GM19455 (cell line): ENCODE measurements around the gene PLXND1.
"Not testable (repeated sequence)": the region's sequence is repeated elsewhere in the genome, so short reads cannot be mapped to it uniquely, and the experiment has no call there.

Source experiments
- ATAC-seq: cut with Tn5 transposase; IDR thresholded peaks from one replicate; pipeline ENCODE4 v1.9.1; 2021; ENCODE audit not compliant: unreplicated experiment

Gene PLXND1

GRCh38 chr3:129606636-129607390 is at the start of gene PLXND1:
Gene PLXND1 (minus strand): TSS chr3:129606676. CDS start chr3:129606639, 37 bp downstream.
- no peak for ATAC-seq

DNA sequence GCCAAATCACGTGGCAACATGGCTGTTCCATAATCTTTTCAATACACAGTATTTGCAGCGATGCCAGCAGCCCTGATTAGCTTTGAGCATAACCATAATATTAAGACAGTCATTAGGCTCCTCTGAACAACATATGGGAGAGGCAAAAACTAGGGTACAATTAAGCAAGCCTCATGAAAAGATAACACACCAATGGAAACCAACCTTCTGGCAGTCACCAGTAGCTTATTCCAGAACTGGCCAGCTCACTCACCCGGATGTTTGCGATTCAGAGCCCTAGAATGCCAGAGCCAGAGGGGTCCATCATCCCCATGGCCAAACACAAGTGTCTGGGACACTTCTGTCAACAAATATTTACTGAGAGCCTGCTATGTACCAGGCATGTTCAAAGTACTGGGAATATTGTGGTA is 48.8 kb upstream of the PLXND1 start:
- no peak for ATAC-seq

DNA sequence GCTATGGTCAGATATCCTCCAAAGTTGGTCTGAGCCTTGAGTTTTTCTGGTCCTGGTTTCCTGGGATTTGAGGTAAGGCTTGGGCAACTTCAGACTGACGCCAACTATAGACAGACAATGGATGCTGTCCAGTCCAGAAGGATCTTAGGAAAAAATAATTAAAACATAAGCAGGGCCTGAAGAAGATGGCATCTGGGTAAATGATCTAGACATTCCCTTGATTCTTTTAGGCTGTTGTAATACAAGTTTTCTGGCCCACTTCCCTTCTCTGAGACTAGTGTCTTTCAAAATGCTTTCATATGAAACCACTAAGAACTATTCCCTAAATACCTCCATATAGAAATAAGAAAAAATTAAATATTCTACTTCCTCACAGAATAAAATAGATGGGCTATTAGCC is 47.7 kb upstream of the PLXND1 start:
- ATAC-seq = no peak

DNA sequence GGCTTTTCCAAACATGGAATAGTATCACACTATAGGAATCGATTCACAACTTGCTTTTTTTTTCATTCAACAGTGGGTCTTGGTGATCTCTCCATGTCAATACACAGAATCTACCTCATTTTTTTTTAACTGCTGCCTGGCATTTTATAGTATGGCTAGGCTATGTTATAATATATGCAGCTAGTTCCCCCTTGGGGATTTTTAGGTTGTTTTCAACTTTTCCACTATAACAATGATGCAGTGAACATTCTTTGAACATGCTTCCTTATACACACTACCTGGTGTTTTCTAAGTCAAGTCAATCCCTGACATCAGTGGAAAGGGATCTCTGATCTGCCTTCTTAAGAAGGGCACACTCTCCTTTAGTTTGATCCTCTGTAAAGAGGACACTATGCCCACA is 46.5 kb upstream of the PLXND1 start:
- ATAC-seq = no peak

DNA sequence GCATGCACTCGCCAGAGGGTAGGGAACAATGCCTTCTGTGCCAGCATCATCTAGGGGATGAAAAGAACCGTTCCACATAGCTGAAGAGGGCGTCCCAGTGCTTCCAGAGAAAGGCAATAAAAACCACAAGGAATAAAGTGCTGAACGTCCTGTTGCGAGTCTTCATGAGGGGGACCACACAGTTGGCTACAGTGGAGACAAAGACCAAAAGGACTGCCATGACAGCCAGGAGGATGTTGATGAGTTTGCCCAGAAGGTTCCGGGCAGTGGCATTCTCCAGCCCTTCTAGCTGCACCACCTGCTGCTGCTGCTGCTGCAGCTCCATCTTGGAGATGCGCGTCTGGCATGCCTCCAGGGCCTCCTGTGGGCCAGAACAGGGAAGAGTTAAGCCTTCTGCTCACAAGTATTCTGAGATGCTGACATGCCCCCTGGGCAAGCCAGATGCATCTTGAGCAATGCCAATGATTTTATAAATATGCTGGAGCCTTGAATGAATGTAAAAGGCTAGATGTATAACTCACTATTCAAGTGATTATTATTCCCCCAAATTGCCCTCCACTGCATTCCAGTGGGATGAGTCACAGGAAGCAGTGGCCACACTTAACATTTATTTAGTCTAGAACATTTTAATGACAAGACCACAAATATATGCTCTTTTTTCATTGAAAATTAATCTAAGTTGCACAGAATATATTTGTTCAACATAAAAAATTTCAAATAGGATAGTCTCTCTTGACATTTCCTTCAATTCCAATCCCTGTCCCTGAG is 45.1 kb upstream of the PLXND1 start:
- ATAC-seq = no peak

- ATAC-seq = no peak
These were observed 43.9 kb upstream of the PLXND1 start for GRCh38 chr3:129650256-129650872.

DNA sequence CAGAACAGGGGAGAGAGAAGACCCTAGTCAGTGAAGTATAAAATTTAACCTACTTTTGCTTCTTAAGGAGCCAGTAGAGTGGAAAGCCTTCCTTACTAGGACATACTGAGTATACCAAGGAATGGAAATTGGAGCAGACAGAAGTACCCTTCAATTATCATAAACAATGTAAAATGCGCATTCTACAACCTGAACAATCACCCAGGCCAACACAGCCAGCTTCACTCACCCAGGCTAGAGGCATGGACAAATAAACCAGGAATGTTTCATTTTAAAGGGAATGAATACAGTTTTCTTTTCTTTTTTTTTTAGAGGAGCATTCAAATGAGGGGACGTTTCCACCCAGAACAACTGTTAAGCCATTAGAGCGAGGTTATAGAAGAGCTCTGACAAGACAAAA is 41.9 kb upstream of the PLXND1 start:
- no peak for ATAC-seq

DNA sequence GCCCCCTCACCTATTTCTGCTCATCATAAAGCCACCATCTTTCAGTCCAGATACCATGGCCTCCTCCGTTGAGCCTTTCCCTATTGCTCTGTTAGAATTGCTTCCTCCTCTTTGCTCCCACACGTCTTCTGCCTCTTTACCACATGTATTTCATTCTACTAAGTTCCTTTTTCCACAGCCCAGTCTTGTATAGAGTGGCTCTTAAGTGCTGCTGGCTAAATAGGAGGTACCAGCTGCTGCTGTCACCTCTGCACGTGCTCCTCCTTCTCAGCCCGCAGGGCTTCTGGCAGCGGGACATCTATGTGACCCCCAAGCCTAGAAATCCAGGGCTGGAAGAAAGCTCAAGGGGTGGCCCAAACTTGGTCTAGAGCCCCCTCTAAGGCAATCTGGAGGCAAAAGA is 38.8 kb upstream of the PLXND1 start:
- ATAC-seq = no peak

DNA sequence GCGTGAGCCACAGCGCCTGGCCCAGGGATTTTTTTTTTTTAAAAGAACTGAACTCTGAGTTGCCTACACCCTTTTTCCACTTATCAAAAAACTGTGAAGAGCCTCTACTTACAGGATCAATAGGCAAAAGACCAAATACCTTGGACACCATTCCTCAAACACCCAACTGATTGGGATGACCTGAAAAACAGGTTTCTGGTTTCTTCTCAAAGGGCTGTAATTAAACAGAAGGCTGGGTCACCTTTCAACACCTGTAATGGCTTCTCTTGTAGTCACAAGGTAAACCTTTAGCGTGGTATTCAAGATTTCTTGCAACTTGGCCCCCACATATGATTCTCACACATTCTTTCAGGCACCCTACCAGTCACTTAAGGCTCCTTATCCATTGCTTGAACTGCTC is 38.4 kb upstream of the PLXND1 start:
- no peak for ATAC-seq

- ATAC-seq = not testable (repeated sequence)
These were observed 35.2 kb upstream of the PLXND1 start for GRCh38 chr3:129641567-129642260.

DNA sequence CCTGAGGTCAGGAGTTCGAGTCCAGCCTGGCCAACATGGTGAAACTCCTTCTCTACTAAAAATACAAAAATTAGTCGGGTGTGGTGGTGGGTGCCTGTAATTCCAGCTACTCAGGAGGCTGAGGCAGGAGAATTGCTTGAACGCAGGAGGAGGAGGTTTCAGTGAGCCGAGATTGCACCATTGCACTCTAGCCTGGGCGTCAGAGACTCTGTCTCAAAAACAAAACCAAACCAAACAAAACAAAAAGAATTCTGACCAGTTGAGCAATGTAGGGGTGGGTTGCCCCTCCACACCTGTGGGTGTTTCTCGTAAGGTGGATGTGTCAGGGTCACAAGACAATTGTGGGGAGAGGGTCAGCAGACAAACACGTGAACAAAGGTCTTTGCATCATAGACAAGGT is 34.5 kb upstream of the PLXND1 start:
- ATAC-seq = not testable (repeated sequence)

DNA sequence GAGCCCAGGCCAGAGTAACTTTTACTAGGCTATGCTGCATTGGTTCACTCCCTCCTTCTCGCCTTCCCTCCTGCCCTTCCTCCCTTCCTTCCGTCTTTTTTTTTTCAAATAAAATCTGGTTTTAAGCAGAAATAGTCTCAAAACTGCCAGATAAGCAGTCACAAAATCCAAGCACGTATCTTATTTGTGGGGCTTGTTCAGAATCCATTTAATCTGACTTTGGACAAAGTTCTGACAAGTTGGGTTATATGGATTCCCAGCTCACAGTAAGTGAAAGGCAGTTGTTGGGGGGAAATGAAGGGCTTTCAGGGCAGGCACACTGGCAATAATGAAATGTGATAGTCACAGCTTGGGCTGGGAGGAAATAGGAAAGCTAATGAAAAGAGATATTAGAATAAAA is 32.0 kb upstream of the PLXND1 start:
- no peak for ATAC-seq

DNA sequence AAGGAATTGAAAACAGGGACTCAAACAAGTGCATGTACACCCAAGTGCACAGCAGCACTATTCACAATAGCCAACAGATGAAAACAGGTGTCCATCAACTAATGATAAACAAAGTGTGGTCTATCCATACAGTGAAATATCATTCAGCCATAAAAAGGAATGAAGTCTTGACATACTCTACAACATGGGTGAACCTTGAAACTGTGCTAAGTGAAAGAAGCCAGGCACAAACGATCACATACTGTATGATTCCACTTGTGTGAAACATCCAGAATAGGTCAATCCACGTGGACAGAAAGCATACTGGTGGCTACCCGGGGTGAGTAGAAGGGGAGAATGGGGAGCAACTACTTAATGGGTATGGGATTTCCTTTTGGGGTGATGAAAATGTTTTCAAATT is 29.6 kb upstream of the PLXND1 start:
- no peak for ATAC-seq

GRCh38 chr3:129635656-129636055 is 29.2 kb upstream of the PLXND1 start:
- no peak for ATAC-seq

GRCh38 chr3:129633751-129634481 is 27.4 kb upstream of the PLXND1 start:
- ATAC-seq = no peak

- no peak for ATAC-seq
These were observed 26.5 kb upstream of the PLXND1 start for GRCh38 chr3:129632977-129633376.

GRCh38 chr3:129632556-129632955 is 26.1 kb upstream of the PLXND1 start:
- ATAC-seq = no peak

GRCh38 chr3:129632056-129632455 is 25.6 kb upstream of the PLXND1 start:
- ATAC-seq = no peak

GRCh38 chr3:129629011-129629410 is 22.5 kb upstream of the PLXND1 start:
- ATAC-seq = no peak

GRCh38 chr3:129628169-129628522 is 21.7 kb upstream of the PLXND1 start:
- ATAC-seq = no peak
